Measurements from ENCODE around the gene ZFAND2A.
"Not testable (repeated sequence)": the region's sequence is repeated elsewhere in the genome, so short reads cannot be mapped to it uniquely, and the experiment has no call there.

GRCh38 chr7:1159231-1159630 is 765 bp downstream of the ZFAND2A start:
- not testable (repeated sequence) for TF ChIP-seq CTCF (IDR thresholded peaks at IDR 0.05; ENCODE audit: control extremely low read depth in 1 of 3, insufficient read depth in 1 of 3, low read depth in 1 of 3, low read length in 3 of 3); ATF3 (IDR thresholded peaks at IDR 0.05; ENCODE audit: insufficient read depth, low read depth, low read length); TEAD4 (IDR thresholded peaks at IDR 0.05; ENCODE audit: low read depth, low read length); POLR2A (IDR thresholded peaks at IDR 0.05; ENCODE audit: control extremely low read depth in 1 of 2, low read depth in 2 of 2, low read length in 2 of 2); CHD2 (IDR thresholded peaks at IDR 0.05; ENCODE audit: low read length); USF2 (IDR thresholded peaks at IDR 0.05; ENCODE audit: low read length); YY1 (IDR thresholded peaks at IDR 0.05; ENCODE audit: low read depth, low read length); KDM5A (IDR thresholded peaks at IDR 0.05; ENCODE audit: low read length)
